Neural progenitor cell (in vitro differentiated cells): ENCODE measurements around the gene FAM9C.
"Not testable (repeated sequence)": the region's sequence is repeated elsewhere in the genome, so short reads cannot be mapped to it uniquely, and the experiment has no call there.

ENCODE experiments used
- EZH2 ChIP-seq: fragments of 200-600 bp; sonication (generic); IDR thresholded peaks from 2 replicates; pipeline ENCODE4 v1.6.1; 2017; ENCODE audit warnings: antibody characterized with exemption, mild to moderate bottlenecking, moderate library complexity
- EZH2phosphoT487 ChIP-seq: fragments of 200-600 bp; sonication (generic); IDR thresholded peaks from 2 replicates; pipeline ENCODE4 v1.6.1; 2017; ENCODE audit warnings: antibody characterized with exemption
- TF ChIP-seq, protein P1 (sequence below): fragments of 200-600 bp; sonication (generic); IDR thresholded peaks from 2 replicates; pipeline ENCODE4 v1.5.1; 2017; ENCODE audit warnings: antibody characterized with exemption, mild to moderate bottlenecking

DNA sequence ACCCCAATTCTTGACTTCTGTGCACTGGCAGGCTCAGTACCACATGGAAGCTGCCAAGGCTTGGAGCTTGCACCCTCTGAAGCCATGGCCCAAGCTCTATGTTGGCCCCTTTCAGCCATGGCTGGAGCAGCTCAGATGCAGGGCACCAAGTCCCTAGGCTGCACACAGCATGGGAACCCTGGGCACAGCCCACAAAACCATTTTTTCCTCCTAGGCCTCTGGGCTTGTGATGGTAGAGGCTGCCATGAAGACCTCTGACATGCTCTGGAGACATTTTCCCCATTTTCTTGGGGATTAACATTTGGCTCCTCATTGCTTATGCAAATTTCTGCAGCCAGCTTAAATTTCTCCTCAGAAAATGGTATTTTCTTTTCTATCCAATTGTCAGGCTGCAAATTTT, 17.9 kb upstream of the FAM9C start:
- TF ChIP-seq, protein P1, sequence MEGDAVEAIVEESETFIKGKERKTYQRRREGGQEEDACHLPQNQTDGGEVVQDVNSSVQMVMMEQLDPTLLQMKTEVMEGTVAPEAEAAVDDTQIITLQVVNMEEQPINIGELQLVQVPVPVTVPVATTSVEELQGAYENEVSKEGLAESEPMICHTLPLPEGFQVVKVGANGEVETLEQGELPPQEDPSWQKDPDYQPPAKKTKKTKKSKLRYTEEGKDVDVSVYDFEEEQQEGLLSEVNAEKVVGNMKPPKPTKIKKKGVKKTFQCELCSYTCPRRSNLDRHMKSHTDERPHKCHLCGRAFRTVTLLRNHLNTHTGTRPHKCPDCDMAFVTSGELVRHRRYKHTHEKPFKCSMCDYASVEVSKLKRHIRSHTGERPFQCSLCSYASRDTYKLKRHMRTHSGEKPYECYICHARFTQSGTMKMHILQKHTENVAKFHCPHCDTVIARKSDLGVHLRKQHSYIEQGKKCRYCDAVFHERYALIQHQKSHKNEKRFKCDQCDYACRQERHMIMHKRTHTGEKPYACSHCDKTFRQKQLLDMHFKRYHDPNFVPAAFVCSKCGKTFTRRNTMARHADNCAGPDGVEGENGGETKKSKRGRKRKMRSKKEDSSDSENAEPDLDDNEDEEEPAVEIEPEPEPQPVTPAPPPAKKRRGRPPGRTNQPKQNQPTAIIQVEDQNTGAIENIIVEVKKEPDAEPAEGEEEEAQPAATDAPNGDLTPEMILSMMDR: not testable (repeated sequence)
- not testable (repeated sequence) for TF ChIP-seq EZH2phosphoT487, EZH2
